Tibial nerve (tissue), 4 donors: ENCODE measurements around the gene CDK3.

Source experiments
- CTCF ChIP-seq, 5 experiments: fragments of 200-600 bp in 3 of 5; fragments of 450-650 bp in 2 of 5; sonication (generic) in 3 of 5; IDR thresholded peaks; one replicate each; pipeline ENCODE4 v1.5.1; 2016 to 2019; ENCODE audit warnings: antibody characterized with exemption in 5 of 5, mild to moderate bottlenecking in 3 of 5, moderate library complexity in 2 of 5
- EP300 ChIP-seq, 2 donors: sonication (generic); formaldehyde crosslinking; IDR thresholded peaks; one replicate each; pipeline ENCODE4 v1.6.1; 2017; ENCODE audit warnings: antibody characterized with exemption in 2 of 2, mild to moderate bottlenecking in 1 of 2
- POLR2A ChIP-seq, 2 donors: fragments of 450-650 bp; IDR thresholded peaks; one replicate each; pipeline ENCODE4 v1.6.1; 2017; ENCODE audit warnings: antibody characterized with exemption in 2 of 2, mild to moderate bottlenecking in 2 of 2, moderate library complexity in 2 of 2

- TF ChIP-seq CTCF (IDR thresholded peaks at IDR 0.05) (no peak), POLR2A (IDR thresholded peaks at IDR 0.05) (no peak), EP300 (IDR thresholded peaks at IDR 0.05) (no peak)
These were observed 20.3 kb upstream of the CDK3 start for GRCh38 chr17:75980188-75981018.
